Endothelial cell (in vitro differentiated cells): ENCODE measurements around the gene LYSMD4. TPM values are rescaled to one million over a fixed set of nuclear protein-coding genes. Genes with fewer than 3 reads are reported as not detected.
A peak's percentile ranks its signal among the peaks of the same experiment; 100 is the strongest.

Experiments
- DNase-seq: peaks from one replicate; pipeline ENCODE4 v3.0.0; 2021; ENCODE audit warnings: low spot score
- H3K27ac Mint-ChIP-seq: one replicate; pipeline ENCODE4 v1.8.0; 2021; ENCODE audit warnings: mixed read lengths, inconsistent platforms; ENCODE audit not compliant: unreplicated experiment
- H3K27me3 Mint-ChIP-seq: one replicate; pipeline ENCODE4 v1.8.0; 2021; ENCODE audit warnings: mild to moderate bottlenecking, moderate library complexity, mixed read lengths, inconsistent platforms; ENCODE audit not compliant: unreplicated experiment
- H3K36me3 Mint-ChIP-seq: one replicate; pipeline ENCODE4 v1.8.0; 2021; ENCODE audit warnings: mild to moderate bottlenecking, low read depth, mixed read lengths, inconsistent platforms; ENCODE audit not compliant: unreplicated experiment
- H3K4me1 Mint-ChIP-seq: one replicate; pipeline ENCODE4 v1.8.0; 2021; ENCODE audit warnings: mild to moderate bottlenecking, mixed read lengths, inconsistent platforms; ENCODE audit not compliant: unreplicated experiment
- H3K4me3 Mint-ChIP-seq: one replicate; pipeline ENCODE4 v1.8.0; 2021; ENCODE audit warnings: mild to moderate bottlenecking, mixed read lengths, inconsistent platforms; ENCODE audit not compliant: unreplicated experiment
- H3K9me3 Mint-ChIP-seq: one replicate; pipeline ENCODE4 v1.8.0; 2021; ENCODE audit warnings: mixed read lengths, inconsistent platforms; ENCODE audit not compliant: unreplicated experiment
- total RNA-seq: library from RNA; stranded (reverse); fragmentation: NEBNext Ultra II Directional; extraction: Animal tissue kit (Norgen Biotek cat#: 25700); gene quantifications from one replicate; pipeline ENCODE4 v1.2.1, GENCODE V29; 2021; ENCODE audit not compliant: unreplicated experiment
- TF ChIP-seq, protein P1 (sequence below): fragments of 200-600 bp; sonication (generic); IDR thresholded peaks from one replicate; pipeline ENCODE4 v1.5.0; 2021; ENCODE audit warnings: antibody characterized with exemption; ENCODE audit not compliant: unreplicated experiment

The LYSMD4 gene
- total RNA-seq, 1 donor from 2014 or later: 13.1 TPM

GRCh38 chr15:99728916-99729315 lies 4.3 kb downstream of the LYSMD4 start:
- Mint-ChIP-seq H3K9me3 (no peaks in the 10 kb centered on the region), H3K27ac (no peak overlapping the region), H3K27me3 (peaks cover 7% of the 10 kb centered on the region), H3K36me3 (peaks cover 14% of the 10 kb centered on the region), H3K4me3 (no peak overlapping the region), H3K4me1 (peaks cover 9% of the 10 kb centered on the region)
- no peak for DNase-seq
- TF ChIP-seq, protein P1, sequence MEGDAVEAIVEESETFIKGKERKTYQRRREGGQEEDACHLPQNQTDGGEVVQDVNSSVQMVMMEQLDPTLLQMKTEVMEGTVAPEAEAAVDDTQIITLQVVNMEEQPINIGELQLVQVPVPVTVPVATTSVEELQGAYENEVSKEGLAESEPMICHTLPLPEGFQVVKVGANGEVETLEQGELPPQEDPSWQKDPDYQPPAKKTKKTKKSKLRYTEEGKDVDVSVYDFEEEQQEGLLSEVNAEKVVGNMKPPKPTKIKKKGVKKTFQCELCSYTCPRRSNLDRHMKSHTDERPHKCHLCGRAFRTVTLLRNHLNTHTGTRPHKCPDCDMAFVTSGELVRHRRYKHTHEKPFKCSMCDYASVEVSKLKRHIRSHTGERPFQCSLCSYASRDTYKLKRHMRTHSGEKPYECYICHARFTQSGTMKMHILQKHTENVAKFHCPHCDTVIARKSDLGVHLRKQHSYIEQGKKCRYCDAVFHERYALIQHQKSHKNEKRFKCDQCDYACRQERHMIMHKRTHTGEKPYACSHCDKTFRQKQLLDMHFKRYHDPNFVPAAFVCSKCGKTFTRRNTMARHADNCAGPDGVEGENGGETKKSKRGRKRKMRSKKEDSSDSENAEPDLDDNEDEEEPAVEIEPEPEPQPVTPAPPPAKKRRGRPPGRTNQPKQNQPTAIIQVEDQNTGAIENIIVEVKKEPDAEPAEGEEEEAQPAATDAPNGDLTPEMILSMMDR: no peak

- Mint-ChIP-seq H3K4me1 (peaks cover 9% of the 10 kb centered on the region), H3K36me3 (peaks cover 22% of the 10 kb centered on the region), H3K27me3 (peaks cover 8% of the 10 kb centered on the region), H3K27ac (no peak overlapping the region), H3K9me3 (no peaks in the 10 kb centered on the region), H3K4me3 (peak overlapping the region; percentile 48)
- no peak for DNase-seq
- TF ChIP-seq, protein P1: no peak
Observed at GRCh38 chr15:99727733-99728132, 5.5 kb downstream of the LYSMD4 start.

- TF ChIP-seq, protein P1: no peak
- Mint-ChIP-seq H3K27me3 (peaks cover 8% of the 10 kb centered on the region), H3K4me3 (peak overlapping the region; percentile 48), H3K9me3 (no peaks in the 10 kb centered on the region), H3K27ac (no peak overlapping the region), H3K4me1 (peaks cover 9% of the 10 kb centered on the region), H3K36me3 (peaks cover 22% of the 10 kb centered on the region)
- DNase-seq: no peak
Observed at GRCh38 chr15:99727330-99727729, 5.9 kb downstream of the LYSMD4 start.

GRCh38 chr15:99726333-99726732 lies 6.9 kb downstream of the LYSMD4 start:
- no peak overlapping the region for H3K4me3 Mint-ChIP-seq
- H3K27ac Mint-ChIP-seq: no peak overlapping the region
- peaks cover 6% of the 10 kb centered on the region for H3K4me1 Mint-ChIP-seq

GRCh38 chr15:99722406-99722805 lies 10.8 kb downstream of the LYSMD4 start:
- Mint-ChIP-seq H3K9me3 (no peaks in the 10 kb centered on the region), H3K27ac (no peak overlapping the region), H3K4me1 (peaks cover 23% of the 10 kb centered on the region), H3K27me3 (peaks cover 14% of the 10 kb centered on the region), H3K36me3 (peaks cover 32% of the 10 kb centered on the region), H3K4me3 (peak overlapping the region; percentile 5)
- TF ChIP-seq, protein P1: no peak
- no peak for DNase-seq

More at GRCh38 chr15:99726333-99726732, 6.9 kb downstream of the LYSMD4 start:
- peaks cover 8% of the 10 kb centered on the region for H3K27me3 Mint-ChIP-seq
- no peak for DNase-seq
- no peaks in the 10 kb centered on the region for H3K9me3 Mint-ChIP-seq
- peaks cover 22% of the 10 kb centered on the region for H3K36me3 Mint-ChIP-seq
- TF ChIP-seq, protein P1: no peak
